ENCODE results near the gene LCP2.

Gene LCP2

DNA sequence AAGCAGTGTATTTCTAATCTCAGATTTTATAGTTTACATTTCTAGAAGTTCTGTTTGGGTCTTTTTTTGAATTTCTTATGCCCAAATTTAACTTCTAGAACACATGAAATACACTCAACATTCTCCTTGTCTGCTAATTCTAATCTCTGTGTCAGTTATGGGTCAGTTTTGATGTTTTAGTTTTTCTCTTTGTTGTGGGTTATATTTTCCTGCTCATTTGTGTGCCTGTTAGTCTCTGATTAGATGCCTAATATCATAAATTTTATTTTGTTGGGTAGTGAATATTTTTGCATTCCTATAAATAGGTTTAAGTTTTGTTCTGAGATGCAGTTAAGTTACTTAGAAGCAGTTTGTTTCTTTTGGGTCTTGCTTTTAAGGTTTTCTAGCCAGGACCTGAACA, 12.4 kb downstream of the LCP2 start:
- TF ChIP-seq, protein P1, sequence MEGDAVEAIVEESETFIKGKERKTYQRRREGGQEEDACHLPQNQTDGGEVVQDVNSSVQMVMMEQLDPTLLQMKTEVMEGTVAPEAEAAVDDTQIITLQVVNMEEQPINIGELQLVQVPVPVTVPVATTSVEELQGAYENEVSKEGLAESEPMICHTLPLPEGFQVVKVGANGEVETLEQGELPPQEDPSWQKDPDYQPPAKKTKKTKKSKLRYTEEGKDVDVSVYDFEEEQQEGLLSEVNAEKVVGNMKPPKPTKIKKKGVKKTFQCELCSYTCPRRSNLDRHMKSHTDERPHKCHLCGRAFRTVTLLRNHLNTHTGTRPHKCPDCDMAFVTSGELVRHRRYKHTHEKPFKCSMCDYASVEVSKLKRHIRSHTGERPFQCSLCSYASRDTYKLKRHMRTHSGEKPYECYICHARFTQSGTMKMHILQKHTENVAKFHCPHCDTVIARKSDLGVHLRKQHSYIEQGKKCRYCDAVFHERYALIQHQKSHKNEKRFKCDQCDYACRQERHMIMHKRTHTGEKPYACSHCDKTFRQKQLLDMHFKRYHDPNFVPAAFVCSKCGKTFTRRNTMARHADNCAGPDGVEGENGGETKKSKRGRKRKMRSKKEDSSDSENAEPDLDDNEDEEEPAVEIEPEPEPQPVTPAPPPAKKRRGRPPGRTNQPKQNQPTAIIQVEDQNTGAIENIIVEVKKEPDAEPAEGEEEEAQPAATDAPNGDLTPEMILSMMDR (IDR thresholded peaks at IDR 0.05; ENCODE audit: low read depth, low read length), result no peak
- no peak for DNase-seq (ENCODE audit: extremely low read depth, low read depth)

DNA sequence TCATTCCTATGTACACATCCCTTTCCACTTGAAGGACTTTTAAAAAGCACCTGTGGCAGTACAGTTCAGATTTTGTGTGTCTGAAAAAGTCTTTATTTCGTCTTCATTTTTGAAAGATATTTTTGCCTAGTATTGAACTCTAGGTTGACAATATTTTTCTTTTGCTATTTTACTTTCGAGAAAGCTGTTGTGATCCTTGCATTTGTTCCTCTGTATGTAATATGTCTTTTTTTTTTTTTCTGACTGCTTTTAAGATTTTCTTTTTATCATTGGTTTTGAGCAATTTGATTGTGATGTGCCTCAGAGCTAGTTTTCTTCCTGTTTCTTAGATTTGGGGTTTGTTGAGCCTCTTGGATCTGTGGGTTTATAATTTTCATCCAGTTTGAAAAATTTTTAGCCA, 13.3 kb downstream of the LCP2 start:
- TF ChIP-seq, protein P1 (IDR thresholded peaks at IDR 0.05; ENCODE audit: low read depth, low read length), result no peak

DNA sequence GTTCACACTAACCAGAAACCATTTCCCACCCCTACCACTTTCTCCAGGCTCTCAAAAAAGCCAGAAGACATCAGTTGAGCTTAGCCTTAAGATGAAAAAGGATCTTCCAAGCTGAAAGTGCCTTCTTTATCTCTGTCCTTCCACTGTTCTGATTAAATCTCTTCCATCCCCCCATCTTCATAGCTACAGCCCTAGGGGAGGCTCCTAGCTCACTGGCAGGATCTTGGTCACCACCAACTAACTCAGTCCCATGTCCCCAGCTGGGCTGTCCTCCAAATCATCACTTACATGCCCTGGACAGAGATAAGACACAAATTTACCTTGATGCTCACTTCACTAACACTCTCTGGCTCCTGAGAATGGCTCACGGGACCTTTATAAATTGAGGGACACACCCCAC, 14.3 kb downstream of the LCP2 start:
- TF ChIP-seq, protein P1 (IDR thresholded peaks at IDR 0.05; ENCODE audit: low read depth, low read length), result no peak
- no peak for DNase-seq (ENCODE audit: extremely low read depth, low read depth)

More for the DNA sequence above, 13.3 kb downstream of the LCP2 start:
- DNase-seq (ENCODE audit: extremely low read depth, low read depth), result no peak

DNA sequence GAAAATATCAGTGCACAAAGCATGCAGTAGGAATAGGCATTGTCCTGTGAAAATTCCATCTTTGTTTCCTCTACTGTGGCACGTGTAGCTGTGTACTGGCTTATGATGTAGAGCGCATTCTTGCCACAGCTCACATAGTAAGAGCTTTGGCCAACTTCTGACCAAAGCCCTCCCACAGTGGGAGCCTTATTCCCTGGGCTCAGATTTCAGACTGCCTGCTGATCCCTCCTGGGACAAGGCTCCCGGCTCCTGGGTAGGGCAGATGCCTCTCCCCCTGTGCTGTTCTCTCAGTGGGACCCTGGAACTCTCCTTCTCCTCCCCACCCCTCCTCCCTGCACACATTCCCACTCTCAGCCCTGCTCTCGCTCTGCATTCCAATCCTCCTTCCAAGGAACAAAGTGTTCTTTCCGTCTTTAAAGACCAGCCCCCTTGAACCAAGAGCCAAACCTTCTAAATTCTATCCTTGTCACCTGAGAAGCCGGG, 17.5 kb downstream of the LCP2 start:
- TF ChIP-seq, protein P1 (IDR thresholded peaks at IDR 0.05; ENCODE audit: low read depth, low read length), result no peak
- DNase-seq (ENCODE audit: extremely low read depth, low read depth), result no peak

DNA sequence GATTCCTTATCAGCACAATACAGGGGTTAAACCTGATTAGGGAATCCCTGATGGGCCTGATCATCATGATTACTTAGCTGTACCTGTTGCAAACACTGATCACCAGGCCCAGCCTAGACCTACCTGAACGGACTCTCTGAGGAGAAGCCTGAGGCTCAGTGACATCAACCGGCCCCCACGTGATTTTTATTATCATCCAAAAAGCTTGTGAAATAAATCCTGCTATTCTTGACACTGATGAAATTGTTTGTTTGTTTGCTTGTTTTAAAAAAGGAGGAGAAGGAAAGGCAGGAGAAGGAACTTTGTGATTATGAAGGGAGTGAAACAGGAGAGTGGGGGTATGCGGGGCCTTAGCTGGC, 18.1 kb downstream of the LCP2 start:
- TF ChIP-seq, protein P1 (IDR thresholded peaks at IDR 0.05; ENCODE audit: low read depth, low read length), result no peak

DNA sequence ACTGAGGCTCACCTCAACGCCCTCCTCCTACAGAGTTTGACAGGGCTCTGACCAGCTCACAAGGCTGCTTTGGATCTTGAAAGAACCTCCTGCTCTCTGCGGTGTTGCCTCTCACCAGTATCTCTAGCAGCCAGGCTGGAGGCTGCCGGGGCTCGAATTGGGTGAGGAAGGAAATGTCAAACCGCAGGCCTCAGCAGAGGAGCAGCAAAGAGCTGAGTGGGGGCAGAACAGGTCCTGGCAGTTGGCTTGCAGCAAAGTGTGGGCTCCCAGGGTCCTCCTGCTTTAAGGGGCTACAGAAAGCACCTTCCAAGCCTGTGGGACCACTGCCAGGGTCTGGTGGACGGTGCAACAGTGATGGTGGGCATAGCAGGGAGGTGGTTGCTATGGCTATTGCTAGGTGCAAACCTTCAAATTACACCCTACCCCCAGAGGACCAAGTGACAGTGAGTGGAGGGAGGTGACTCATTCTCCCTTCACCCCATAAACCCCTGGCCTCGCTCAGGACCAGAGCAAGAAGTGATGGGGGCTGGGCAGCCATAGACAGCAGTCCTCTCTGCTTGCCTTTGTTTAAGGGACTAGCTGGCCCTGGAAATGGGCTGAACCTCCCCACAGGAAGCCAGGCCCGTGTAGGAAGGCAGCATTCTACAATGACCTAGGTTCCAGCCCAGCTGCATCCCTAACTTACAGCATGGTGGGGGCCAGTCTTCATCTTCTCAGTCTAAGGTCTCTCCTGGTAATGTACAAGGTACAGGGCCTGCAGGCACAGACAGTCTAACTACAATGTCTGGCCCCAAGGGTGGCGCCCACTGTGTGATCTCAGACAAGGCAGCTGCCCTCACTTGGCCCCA, 18.7 kb downstream of the LCP2 start:
- DNase-seq (ENCODE audit: extremely low read depth, low read depth), result no peak

More for the DNA sequence above, 18.1 kb downstream of the LCP2 start:
- no peak for DNase-seq (ENCODE audit: extremely low read depth, low read depth)

DNA sequence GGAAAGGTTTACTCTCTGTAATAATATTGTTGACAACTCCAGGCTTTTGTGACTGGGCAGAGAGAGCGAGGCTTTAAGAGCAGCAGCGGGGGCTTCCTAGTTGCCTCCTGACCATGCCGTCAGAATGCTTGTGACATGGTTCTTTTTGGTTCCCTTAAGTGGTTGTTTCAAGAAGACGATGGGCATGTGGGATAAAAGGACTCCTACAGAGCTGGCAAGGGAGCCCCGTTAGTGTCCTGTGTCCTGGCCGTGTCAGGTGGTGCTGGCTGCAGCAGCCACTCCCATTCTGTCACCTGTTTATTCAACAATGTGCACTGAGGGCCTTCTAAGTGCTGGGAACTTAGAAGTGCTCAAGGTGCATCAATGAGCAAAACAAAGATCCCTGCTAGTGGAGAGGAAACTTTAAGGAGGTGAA, 19.7 kb downstream of the LCP2 start:
- TF ChIP-seq, protein P1 (IDR thresholded peaks at IDR 0.05; ENCODE audit: low read depth, low read length), result no peak
- no peak for DNase-seq (ENCODE audit: extremely low read depth, low read depth)

More for the DNA sequence above, 18.7 kb downstream of the LCP2 start:
- TF ChIP-seq, protein P1 (IDR thresholded peaks at IDR 0.05; ENCODE audit: low read depth, low read length), result no peak
